ENCODE results near the gene PRDM2.

The PRDM2 gene

DNA sequence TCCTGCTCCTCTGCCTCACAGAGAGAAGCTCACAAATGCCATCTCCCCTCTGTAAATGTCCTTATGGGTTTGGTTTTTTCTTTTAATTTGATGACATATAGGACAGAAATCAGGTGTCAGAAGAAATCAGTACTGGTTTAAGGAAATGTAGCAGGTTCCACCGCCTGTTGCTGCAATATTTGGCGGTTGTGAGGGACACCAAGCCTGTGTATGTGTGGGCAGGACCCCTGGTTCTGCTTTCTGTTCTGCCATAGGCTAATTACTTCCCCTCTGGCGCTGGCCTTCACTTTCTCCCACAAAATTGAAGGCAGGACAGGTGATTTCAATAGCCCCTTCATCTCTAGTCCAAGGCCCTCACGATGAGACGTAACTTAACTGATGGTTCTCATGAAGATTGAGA lies 69.2 kb downstream of the PRDM2 start:
- DNase-seq: no peak

DNA sequence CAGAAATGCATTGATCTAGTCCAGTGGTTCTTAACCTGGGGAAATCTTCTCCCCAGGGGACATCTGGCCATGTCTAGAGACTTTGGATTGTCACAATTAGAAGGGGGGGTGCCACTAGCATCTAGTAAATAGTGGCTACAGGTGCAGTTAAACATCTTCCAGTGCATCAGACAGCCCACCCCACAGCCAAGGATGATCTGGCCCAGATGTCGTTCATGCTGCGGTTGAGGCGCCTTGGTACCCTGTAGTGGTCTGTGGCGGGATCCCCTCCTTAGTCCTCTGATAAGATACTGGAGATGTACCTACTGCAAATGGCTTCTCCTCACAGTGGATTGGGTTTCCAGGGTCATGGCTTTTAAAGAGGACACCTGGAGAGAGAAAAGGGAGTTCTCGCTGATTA lies 69.8 kb downstream of the PRDM2 start:
- DNase-seq: no peak

DNA sequence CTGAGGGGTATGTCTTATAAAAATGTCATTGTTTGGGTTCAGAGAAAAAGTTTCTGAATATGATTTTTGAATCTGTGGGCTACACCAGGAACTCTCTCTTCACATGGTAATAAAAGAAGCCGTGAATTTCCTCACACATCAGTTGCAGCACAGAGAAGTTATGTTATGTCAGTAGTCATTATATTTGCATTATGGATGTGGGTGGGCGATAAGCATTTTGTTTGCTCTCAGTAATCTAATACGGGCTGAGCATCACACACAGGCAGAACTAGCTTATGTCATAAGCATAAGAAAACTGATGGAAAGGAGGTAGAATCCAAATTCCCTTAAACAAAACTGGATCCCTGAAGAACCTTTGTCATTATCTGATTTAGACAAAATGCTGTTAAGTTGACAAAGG lies 70.8 kb downstream of the PRDM2 start:
- DNase-seq: no peak

DNA sequence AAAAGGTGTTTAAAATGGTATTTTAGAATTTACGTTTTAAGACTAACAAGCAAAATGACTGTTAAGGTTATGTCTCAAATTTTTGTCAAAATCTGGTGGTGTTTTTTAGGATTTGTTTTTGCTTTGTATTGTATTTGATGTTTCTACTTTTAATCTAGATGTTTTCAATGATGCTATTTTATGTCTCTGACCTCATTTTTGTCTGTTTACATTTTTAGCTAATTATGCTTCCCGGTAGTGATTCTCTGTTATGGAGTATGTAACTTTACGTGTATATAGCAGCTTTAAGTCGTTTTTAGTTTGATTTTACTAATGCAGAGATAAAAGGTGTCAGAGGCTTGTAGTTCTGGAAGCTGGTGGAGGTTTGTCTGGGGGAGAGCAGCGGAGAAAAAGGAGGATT lies 71.8 kb downstream of the PRDM2 start:
- no peak for DNase-seq

DNA sequence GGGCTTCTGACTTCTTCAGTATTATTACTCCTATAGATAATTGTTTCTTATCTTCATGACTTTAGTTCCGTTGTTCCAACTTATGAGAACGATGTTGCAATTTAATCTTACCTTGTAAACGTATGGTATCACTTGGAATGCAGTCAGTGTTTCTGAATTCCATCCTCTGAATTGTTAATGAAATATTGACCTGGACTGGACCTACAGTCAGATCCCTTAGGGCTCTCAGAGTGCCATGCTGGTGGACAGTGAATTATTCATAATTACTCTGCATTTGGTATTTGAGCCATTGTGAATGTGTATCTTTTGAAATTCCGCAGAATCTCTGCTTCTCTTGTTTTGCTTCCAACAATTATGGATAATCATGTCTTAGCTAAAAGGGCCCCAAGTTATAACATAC lies 72.3 kb downstream of the PRDM2 start:
- no peak for DNase-seq

DNA sequence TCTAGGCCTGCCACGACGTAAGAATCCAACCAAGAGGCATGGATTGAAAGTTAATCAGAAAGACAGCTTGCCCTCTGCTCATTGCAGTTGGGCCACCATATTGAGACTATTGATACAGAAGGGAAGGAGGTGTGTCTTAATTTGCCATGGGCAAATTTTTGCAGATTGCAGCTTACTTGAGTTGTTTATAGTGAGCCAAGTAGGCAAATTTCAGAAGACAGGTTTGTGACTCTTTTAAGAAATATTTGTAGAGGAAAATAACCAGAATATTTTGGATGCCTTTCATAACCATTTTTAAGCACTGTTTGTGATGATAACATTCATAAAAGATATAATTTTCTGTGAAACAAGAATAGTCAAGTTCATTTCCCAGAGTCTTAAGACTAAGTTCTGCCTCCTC lies 74.1 kb downstream of the PRDM2 start:
- no peak for DNase-seq

DNA sequence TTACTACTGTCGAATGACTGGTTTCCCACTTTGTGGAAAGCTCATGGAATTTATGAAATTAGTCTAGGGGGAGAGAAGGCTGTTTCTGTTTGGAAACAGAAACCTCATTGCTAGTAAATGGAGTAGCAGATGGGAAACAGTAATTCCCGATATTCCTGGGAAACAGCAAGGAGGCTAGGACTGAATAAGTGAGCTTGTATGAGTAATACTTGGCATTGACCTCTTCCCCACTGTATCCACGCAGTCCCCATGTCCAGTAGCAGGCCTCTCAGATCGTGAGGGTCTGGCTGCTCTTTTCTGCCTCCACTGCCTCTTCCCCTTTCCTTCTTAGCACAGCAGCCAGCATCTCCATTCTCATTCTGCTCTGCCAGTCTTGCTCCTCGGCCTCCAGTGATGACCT lies 75.5 kb downstream of the PRDM2 start:
- DNase-seq: no peak

DNA sequence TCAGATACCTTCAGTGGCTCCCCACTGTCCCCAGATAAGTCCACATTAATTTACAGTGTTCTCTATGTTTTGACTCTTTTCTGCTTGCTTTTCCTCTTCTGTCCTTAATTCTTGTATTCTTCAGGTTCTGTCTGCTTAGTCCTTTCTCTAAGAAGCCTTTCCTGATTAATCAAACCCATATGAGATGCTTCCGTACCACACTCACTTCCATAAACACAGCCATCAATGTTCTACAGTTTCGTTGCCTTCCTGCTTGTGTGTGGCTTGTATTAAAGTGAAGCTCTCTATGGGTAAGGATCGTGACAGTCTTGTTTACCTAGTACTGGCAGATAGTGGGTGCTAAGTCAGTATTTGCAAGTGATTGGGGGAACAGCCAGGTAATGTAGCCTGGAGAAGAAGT lies 75.9 kb downstream of the PRDM2 start:
- DNase-seq: no peak

DNA sequence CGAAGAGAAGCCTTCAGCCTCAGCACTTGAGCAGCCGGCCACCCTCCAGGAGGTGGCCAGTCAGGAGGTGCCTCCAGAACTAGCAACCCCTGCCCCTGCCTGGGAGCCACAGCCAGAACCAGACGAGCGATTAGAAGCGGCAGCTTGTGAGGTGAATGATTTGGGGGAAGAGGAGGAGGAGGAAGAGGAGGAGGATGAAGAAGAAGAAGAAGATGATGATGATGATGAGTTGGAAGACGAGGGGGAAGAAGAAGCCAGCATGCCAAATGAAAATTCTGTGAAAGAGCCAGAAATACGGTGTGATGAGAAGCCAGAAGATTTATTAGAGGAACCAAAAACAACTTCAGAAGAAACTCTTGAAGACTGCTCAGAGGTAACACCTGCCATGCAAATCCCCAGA lies 78.4 kb downstream of the PRDM2 start:
- DNase-seq: no peak

DNA sequence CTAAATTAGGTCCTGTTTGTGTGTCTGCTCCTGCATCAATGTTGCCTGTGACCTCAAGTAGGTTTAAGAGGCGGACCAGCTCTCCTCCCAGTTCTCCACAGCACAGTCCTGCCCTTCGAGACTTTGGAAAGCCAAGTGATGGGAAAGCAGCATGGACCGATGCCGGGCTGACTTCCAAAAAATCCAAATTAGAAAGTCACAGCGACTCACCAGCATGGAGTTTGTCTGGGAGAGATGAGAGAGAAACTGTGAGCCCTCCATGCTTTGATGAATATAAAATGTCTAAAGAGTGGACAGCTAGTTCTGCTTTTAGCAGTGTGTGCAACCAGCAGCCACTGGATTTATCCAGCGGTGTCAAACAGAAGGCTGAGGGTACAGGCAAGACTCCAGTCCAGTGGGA lies 79.9 kb downstream of the PRDM2 start:
- DNase-seq: no peak

DNA sequence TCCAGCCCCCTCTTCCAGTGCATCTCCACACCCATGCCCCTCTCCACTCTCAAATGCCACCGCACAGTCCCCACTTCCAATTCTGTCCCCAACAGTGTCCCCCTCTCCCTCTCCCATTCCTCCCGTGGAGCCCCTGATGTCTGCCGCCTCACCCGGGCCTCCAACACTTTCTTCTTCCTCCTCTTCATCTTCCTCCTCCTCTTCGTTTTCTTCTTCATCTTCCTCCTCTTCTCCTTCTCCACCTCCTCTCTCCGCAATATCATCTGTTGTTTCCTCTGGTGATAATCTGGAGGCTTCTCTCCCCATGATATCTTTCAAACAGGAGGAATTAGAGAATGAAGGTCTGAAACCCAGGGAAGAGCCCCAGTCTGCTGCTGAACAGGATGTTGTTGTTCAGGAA lies 80.8 kb downstream of the PRDM2 start:
- DNase-seq: no peak

DNA sequence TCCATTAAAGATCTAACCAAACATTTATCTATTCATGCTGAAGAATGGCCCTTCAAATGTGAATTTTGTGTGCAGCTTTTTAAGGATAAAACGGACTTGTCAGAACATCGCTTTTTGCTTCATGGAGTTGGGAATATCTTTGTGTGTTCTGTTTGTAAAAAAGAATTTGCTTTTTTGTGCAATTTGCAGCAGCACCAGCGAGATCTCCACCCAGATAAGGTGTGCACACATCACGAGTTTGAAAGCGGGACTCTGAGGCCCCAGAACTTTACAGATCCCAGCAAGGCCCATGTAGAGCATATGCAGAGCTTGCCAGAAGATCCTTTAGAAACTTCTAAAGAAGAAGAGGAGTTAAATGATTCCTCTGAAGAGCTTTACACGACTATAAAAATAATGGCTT lies 81.2 kb downstream of the PRDM2 start:
- DNase-seq: no peak

DNA sequence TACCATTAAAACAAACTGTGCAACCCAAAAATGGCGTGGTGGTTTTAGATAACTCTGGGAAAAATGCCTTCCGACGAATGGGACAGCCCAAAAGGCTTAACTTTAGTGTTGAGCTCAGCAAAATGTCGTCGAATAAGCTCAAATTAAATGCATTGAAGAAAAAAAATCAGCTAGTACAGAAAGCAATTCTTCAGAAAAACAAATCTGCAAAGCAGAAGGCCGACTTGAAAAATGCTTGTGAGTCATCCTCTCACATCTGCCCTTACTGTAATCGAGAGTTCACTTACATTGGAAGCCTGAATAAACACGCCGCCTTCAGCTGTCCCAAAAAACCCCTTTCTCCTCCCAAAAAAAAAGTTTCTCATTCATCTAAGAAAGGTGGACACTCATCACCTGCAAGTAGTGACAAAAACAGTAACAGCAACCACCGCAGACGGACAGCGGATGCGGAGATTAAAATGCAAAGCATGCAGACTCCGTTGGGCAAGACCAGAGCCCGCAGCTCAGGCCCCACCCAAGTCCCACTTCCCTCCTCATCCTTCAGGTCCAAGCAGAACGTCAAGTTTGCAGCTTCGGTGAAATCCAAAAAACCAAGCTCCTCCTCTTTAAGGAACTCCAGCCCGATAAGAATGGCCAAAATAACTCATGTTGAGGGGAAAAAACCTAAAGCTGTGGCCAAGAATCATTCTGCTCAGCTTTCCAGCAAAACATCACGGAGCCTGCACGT lies 82.1 kb downstream of the PRDM2 start:
- no peak for DNase-seq

DNA sequence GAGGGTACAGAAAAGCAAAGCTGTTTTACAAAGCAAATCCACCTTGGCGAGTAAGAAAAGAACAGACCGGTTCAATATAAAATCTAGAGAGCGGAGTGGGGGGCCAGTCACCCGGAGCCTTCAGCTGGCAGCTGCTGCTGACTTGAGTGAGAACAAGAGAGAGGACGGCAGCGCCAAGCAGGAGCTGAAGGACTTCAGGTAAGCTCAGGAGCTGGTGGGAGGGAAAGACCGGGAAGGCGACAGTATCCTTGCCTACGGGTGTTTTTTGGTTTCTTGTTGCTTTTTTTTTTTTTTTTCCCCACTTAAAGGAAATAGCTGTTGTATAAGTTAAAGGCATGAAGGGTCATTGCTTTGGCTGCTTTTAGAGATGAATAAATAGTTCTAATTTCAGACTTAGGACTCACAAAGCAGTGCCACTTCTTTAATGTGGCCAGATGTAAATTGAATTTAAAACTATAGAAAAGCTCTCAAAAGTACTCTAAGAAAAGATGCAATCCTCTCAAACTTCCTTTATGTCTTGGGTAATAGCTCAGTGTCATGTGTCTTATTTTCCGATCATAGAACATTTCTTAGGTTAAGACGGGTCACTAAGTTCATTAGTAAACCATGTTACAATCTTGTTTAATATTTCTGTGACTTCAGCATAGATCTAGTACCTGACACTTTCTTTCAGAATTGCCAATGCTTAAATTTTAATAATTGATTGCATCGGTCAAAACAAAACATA lies 82.8 kb downstream of the PRDM2 start:
- no peak for DNase-seq

DNA sequence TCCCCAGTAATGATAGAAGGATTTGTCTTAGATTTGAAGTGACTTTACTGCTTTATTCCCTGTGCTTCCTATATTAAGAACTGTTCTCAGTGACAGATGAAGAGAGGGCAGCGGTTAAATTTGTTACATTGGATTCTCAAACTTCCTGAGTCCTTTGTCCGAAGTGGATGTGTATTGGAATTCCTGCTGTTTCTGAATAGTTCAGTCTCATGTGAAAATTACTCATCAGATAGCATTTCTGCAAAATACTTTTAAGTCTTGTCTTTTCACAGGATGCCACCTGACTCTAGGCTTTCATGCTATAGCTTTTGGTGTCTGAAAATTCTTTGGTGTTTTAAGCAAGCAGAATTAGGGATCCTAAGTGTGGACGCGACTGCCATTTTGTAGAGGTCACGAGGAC lies 83.6 kb downstream of the PRDM2 start:
- no peak for DNase-seq

DNA sequence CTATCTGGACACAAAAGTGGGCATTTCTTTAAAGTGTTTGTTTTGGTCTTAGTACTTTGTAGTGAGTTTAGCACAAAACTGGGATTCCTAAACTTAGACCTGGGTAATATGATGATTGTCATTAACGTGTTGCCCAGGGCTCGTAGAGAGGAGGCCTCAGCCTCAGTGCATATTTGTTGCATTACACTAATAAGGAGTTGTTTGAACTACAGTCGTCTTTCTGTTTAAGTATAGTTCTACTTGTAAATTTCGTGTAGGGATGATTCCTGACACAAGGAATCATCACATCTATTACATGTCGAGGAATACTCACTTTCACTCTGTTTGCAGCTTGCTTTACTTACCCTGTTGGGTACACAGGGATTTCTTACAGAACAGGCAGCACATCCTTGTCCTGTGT lies 85.0 kb downstream of the PRDM2 start:
- DNase-seq: no peak

DNA sequence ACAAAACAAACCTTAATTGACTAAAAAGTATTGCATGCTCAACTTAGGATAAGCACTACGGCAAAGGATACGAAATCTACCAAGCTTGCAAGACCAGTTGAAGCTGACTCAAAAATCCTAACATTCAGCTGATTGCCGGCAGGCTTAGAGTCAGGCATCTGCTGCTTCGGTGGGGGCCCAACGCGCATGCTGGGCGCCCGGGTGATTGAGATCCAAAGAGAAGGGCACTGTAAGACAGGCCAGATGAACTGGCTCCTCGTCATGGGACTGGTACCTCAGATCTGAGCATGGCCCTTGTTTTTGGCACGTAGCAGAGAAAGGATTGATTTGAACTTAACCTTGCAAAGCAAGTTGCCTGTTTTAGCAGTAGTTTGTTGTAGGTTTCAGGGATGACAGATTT lies 86.6 kb downstream of the PRDM2 start:
- no peak for DNase-seq

DNA sequence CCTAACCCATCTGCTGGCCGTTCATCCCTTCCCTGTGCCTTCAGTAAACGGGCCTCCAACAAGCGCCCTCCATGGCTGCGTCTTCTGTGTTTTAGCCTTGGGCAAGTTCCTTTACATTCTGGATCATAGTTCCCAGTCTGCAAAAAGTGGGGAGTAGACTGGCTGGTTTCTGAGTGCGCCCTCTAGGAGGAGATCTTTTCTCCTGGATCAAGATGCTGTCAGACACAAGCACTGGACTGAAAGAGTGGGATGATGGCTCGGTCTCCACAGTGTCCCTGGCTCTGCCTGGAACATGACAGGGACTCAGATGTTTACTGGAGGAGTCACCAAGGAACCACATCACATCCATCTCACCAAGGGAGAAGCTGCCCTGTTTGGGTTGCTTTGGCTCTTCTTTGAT lies 88.8 kb downstream of the PRDM2 start:
- no peak for DNase-seq

DNA sequence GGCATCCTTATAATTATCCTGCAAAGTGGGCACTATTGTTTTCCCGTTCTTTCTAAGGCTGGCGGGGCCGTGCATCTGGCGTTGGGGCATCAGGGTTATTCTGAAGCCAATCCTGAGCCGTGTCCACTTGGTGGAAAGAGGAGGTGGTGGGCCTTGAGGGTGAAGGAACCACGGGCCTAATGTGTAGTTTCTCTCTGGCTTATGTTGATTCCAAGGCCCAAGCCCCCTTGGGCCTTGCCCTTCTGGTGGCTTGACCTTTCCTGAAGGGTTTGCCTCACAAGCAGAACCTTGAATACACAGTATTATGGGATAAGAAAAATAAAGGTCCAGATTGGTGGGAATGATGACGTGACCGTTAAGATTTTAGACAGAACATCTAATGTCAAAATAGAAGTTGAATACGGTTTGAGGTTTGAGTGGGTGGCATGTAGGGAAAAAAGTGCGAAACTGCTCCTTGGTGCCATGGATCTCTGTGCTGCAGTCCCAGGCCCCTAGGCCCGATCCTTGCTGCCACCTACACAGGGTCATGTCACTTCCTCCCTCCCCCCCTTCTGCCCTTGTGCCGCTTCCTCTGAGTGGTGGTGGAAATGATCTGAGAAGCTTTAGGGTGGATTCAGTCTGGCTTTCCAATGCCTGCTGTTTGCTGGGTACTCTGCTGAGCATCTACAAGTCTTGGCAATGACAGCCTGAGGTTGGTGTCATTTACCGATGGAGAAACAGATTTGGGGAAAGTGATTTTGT lies 90.5 kb downstream of the PRDM2 start:
- DNase-seq: no peak

DNA sequence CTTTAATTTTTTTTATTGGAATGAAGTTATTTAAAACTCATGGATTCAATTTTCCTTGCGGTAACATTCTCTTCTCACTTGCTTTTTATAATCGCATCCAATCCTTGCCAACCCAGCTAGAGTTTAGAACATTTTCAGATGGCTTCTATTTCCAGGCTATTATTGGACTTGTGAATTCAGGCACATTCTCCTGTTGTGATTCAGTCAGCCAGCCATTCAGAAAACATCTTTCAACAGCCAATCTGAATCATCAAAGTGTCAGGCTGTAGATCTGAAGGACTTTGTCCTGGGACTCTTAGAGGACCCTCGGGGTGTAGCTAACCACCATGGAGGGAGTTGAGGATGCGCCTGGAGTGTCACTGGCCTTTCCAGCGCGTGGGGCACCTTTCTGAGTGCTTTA lies 92.4 kb downstream of the PRDM2 start:
- DNase-seq: no peak

DNA sequence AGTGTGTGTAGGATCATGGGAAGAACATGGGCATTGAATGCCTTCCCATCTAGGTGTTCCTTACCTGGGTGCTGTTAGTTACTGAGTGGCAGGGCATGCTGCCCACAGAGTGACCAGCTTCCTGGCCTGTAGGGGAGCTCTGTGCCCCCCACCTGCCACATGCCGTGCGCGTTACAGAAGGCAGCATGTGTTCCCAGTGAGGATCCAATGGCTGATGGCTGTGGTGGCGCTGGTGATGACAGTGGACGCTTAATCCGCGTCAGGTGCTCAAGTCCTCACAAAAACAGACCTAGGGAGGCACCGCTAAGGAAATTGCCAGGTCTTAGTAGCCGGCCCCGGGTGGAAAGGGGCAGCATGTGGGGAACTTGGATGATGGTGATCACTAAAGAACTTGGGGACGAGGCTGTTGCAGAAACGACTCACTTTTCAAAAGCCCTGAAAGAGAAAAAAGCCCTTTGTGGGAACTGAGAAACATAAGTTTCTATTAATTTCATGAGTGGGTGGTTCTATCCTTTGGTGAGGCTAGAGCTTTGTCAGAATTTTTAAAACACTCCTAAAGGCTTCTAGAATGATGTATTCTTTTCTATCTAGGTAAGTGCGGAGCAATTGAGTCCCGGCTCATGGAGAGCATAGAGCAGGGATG lies 93.2 kb downstream of the PRDM2 start:
- DNase-seq: no peak

DNA sequence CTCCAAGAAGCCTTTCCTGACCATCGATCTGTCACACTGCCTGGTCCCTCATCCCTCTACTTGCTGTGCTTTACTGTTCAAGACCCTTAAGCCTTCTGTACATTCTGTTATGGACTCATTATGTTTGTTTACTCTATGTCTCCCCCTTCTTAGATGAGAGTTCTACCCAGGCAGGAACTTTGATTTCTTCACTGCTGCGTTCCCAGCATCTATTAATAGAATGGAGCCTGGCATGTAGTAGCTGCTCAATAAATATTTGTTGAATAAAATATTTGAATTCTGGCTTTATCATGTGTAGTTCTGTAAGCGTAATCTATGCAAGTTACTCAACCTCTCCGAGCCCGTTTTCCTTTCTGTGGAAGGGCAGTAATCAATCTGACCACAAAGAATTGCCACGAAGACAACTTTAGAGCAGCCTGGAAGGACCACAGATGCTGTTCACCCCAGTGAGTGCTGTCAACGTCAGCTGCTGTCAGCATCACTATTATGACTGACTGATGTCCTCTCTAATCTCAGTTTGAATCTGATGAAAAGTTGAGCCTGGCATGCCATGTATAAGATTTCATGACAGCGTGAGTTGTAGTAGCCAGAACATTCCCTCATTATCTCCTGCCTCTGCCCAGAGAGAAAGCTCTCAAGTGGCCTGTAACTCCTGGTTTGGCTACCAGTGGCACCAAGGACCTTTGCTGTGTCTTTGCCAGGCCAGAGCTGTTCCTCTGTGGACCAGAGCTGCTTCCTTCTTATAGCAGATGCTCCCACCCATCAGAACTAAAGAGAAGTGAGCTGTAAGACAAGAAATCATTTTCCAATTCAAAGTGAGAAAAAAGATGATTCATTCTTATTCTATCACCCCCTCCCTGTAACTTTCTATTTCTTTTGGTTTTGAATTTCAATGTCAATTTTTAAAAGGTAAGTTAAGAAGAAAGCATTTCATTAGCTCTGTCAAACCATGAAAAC lies 94.5 kb downstream of the PRDM2 start:
- no peak for DNase-seq

DNA sequence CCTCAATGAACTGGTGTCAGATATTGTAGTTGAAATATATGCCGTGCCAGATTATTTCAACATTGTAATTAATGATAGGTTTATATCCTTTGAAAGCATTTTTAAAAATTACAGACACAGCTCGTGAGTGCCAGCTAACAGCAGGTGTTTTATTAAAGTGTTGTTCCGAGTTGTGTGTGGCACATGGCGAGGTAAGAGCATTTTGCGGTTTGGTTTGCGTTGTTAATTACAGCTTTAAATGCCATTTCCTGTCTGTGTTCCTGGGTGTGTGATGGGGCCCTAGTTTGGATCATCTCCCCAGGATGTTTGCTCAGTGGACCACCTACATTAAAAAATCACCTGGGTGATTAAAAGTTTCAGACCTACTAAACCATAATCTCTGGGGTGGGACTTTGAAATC lies 97.4 kb downstream of the PRDM2 start:
- no peak for DNase-seq

Measured in CD4-positive, alpha-beta T cell treated with Interleukin-4 for 1 hour (primary cell).